Heart left ventricle (tissue), 16 donors: ENCODE data around the gene SH3TC1. TPM values are rescaled to one million over a fixed set of nuclear protein-coding genes. Genes with fewer than 3 reads are reported as not detected.

Source experiments
- ATAC-seq, 4 donors: fragments of 200-7000 bp; cut with Tn5 transposase; one replicate each; pipeline ENCODE4 v1.9.1; 2020 to 2022; ENCODE audit warnings: moderate library complexity in 4 of 4, mild to moderate bottlenecking in 3 of 4, moderate number of reproducible peaks in 1 of 4
- DNase-seq, 5 donors: peaks; one replicate each; pipeline ENCODE4 v3.0.0-alpha.2; 2020
- H3K27ac ChIP-seq, 12 donors: fragments of 200-600 bp; sonication (generic) in 4 of 12; one replicate each; pipeline versions ENCODE4 v1.5.0 to v1.8.0; 2016 to 2022; ENCODE audit warnings: mild to moderate bottlenecking in 2 of 12
- H3K27me3 ChIP-seq, 9 donors: fragments of 200-600 bp; sonication (generic) in 2 of 9; one replicate each; pipeline versions ENCODE4 v1.5.1 to v1.8.0; 2016 to 2022; ENCODE audit warnings: mild to moderate bottlenecking in 3 of 9
- H3K36me3 ChIP-seq, 9 donors: fragments of 200-600 bp; sonication (generic) in 2 of 9; one replicate each; pipeline versions ENCODE4 v1.5.0 to v1.8.0; 2018 to 2022; ENCODE audit warnings: mild to moderate bottlenecking in 2 of 9
- H3K4me1 ChIP-seq, 12 donors: fragments of 200-600 bp; sonication (generic) in 4 of 12; one replicate each; pipeline versions ENCODE4 v1.5.0 to v1.8.0; 2016 to 2022; ENCODE audit warnings: mild to moderate bottlenecking in 3 of 12
- H3K4me3 ChIP-seq, 12 donors: fragments of 200-600 bp; sonication (generic) in 4 of 12; one replicate each; pipeline versions ENCODE4 v1.5.0 to v1.8.0; 2017 to 2022; ENCODE audit warnings: mild to moderate bottlenecking in 9 of 12, moderate library complexity in 4 of 12
- H3K9me3 ChIP-seq, 12 donors: fragments of 200-600 bp; sonication (generic) in 4 of 12; one replicate each; pipeline versions ENCODE4 v1.5.0 to v1.8.0; 2016 to 2022; ENCODE audit warnings: mild to moderate bottlenecking in 1 of 12
- POLR2A ChIP-seq, 2 donors: fragments of 450-650 bp; IDR thresholded peaks; one replicate each; pipeline ENCODE4 v1.6.1; 2017; ENCODE audit warnings: antibody characterized with exemption in 2 of 2, mild to moderate bottlenecking in 2 of 2, moderate library complexity in 2 of 2
- whole genome bisulfite sequencing, 4 donors: extraction: QIAGEN DNeasy Blood & Tissue Kit in 2 of 4; methylation state at CpG; one replicate each; pipeline versions ENCODE4 v1.1.5 to v1.1.7; 2013 to 2018; 5-methylcytosine and 5-hydroxymethylcytosine counted together
- intact Hi-C, 10 donors: fragments of 100-400 bp; cut with DNase I; formaldehyde crosslinking; loops; one replicate each; pipeline versions ENCODE4 v1.11.1 to v1.14.2; 2022
- polyA plus RNA-seq, 2 donors: library from polyadenylated mRNA; stranded (reverse); fragments of 200-250 nt; gene quantifications; one replicate each; pipeline ENCODE4 v1.2.3, GENCODE V29; 2013
- total RNA-seq, 9 donors: library from RNA; depleted of rRNA in 2 of 9; stranded (reverse); fragments of >200 nt in 2 of 9; fragmentation: NEBNext Ultra II Directional in 3 of 9; extraction: Animal tissue kit (Norgen Biotek cat#: 25700) in 3 of 9; gene quantifications; one replicate each; pipeline versions ENCODE4 v1.1.0 to v1.2.4, GENCODE V29; 2016 to 2023
- TF ChIP-seq, protein P1 (sequence below), 12 donors: fragments of 200-600 bp; sonication (generic) in 4 of 12; IDR thresholded peaks; one replicate each; pipeline versions ENCODE4 v1.5.0 to v1.8.0; 2018 to 2022; ENCODE audit warnings: antibody characterized with exemption in 12 of 12, mild to moderate bottlenecking in 5 of 12
- donor health status: ischemic (EF 13 %, LVEDD 7.1; RV severe dilation, severe dysfunction).
- donor health status: healthy with polysubstance abuse.
- donor health status: DM: no; HTN: yes; CAD: no.
- donor health status: DM: no; HTN: no; CAD: no.
- donor health status: ischemic (EF 25% LVEDD 6.9; RV normal size, moderate dysfunction).
- donor health status: ischemic (EF 25% LVEDD 5.7; RV mildly dilated, moderate dysfunction).
- donor health status: healthy.
- donor health status: DM: yes; HTN: yes; CAD: no.
- donor health status: ischemic (EF 35%, LVEDD 5.7; RV mildly dilated, moderate dysfunction).
- donor health status: nonischemic (EF 11% LVEDD 7.7; RV severe dilation, severe dysfunction).
- donor health status: DM: yes; HTN: yes; CAD: no.
- donor health status: PGD.
- donor health status: ischemic (EF 29% LVEDD 5.4; RV normal size, mild dysfunction).
- donor health status: nonischemic (EF 23%, LVEDD 6.1; RV moderate dilation, normal function).

The SH3TC1 gene
- total and polyA plus RNA-seq, 11 donors, result 5.8 to 45.9 (median 10.9) TPM

DNA sequence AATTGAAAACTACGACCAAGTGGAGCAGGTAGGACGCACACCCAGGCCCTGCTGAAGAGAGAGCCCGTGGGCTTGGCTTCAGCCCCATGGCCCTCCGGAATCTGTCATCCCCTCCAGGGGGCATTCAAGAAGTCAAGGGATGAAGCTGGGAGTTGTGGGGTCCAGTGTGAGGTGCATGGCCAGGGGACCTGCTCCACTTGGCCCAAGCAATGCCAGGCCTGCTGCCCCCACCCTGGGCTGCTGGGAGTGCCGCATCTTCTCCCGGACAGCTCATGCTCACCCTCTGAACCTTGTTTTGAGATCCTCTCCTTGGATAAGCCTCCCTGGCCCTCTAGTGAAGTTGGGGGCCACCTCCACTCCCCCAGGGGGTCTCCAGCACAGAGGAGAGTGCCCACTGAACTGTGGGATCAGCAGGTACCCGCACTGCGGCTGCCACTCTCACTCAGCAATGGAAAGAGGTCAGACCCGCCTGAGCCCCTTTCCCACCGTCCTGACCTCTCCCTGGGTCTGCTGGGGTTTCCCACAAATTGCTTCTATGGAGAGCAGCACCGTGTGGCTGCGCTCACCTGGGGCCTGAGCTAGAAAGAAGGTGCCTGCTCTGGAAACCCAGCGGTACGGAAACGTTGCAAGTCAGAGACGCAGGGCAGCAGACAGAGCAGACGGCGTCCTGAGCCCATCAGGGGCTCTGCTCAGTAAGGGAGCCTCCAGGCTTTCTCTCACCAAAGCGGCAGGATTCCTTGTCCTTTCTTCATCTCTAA, 35.5 kb upstream of the SH3TC1 start:
- TF ChIP-seq, protein P1, sequence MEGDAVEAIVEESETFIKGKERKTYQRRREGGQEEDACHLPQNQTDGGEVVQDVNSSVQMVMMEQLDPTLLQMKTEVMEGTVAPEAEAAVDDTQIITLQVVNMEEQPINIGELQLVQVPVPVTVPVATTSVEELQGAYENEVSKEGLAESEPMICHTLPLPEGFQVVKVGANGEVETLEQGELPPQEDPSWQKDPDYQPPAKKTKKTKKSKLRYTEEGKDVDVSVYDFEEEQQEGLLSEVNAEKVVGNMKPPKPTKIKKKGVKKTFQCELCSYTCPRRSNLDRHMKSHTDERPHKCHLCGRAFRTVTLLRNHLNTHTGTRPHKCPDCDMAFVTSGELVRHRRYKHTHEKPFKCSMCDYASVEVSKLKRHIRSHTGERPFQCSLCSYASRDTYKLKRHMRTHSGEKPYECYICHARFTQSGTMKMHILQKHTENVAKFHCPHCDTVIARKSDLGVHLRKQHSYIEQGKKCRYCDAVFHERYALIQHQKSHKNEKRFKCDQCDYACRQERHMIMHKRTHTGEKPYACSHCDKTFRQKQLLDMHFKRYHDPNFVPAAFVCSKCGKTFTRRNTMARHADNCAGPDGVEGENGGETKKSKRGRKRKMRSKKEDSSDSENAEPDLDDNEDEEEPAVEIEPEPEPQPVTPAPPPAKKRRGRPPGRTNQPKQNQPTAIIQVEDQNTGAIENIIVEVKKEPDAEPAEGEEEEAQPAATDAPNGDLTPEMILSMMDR (IDR thresholded peaks at IDR 0.05), result no peak
- no peak for TF ChIP-seq POLR2A (IDR thresholded peaks at IDR 0.05)
- peaks cover 0 to 22% (median 10%) of the 10 kb centered on the region in 12 donors for H3K4me1 ChIP-seq
- no peaks in the 10 kb centered on the region for H3K27me3 ChIP-seq
- H3K9me3 ChIP-seq, result peaks cover 0 to 8% (median 4%) of the 10 kb centered on the region in 12 donors
- peak in 1 of 5 donors; percentile 61 for DNase-seq
- ATAC-seq, result no peak
- H3K36me3 ChIP-seq, result no peaks in the 10 kb centered on the region
- H3K27ac ChIP-seq, result no peak overlapping the region
- WGBS, 4 donors, result 85 to 88% (median 86%) methylated on average over 16 to 19 of the region's 19 CpGs
- no peak overlapping the region for H3K4me3 ChIP-seq
- intact Hi-C loops, result no loop called here

DNA sequence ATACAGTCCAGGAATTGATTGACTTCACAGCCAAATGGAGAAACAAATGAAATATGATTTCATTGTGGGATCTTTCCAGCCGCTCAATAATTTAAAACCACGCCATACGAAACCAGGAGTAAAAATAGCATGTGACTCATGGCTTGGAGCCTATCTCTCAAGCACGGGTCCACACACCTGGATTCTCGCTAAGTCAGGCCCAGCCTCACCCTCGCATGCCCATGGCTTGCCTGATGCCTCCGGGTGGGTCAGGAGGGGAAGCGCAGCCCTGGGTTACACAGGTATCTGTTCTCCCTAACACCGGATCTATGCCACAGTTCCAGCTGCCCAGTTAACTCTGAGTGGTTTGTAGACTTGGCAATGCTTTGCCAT, 34.9 kb upstream of the SH3TC1 start:
- no peak for DNase-seq
- Histone ChIP-seq H3K27me3 (no peaks in the 10 kb centered on the region), H3K4me1 (peaks cover 0 to 20% (median 10%) of the 10 kb centered on the region in 12 donors), H3K27ac (no peak overlapping the region), H3K4me3 (no peak overlapping the region), H3K36me3 (no peaks in the 10 kb centered on the region), H3K9me3 (peaks cover 0 to 14% (median 5%) of the 10 kb centered on the region in 12 donors)
- 55 to 73% (median 66%) methylated on average over 9 of the region's 9 CpGs for WGBS, 4 donors
- no peak for TF ChIP-seq POLR2A (IDR thresholded peaks at IDR 0.05)
- TF ChIP-seq, protein P1 (IDR thresholded peaks at IDR 0.05), result no peak
- intact Hi-C loops, result no loop called here
- no peak for ATAC-seq

DNA sequence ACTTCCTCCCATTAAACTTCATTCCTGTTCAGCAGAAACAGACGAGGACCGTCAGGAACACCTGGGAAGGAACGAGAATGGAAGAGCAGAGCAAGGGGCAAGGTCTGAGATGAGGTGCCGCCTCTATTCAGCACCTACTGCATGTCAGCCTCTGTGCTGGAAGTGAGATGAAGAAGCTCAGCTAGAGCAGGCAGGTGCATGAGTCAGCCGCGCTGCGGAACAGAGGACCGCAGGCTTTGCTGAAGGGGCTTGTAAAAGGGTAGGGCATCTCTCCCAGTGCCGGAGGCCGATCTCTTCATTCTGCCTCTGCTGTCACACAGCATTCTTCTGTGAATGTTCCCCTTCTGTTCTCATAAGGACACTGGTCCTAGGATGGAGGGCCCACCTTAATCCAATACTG, 34.4 kb upstream of the SH3TC1 start:
- Histone ChIP-seq H3K9me3 (peaks cover 0 to 14% (median 5%) of the 10 kb centered on the region in 12 donors), H3K27ac (no peak overlapping the region), H3K4me3 (no peak overlapping the region), H3K36me3 (no peaks in the 10 kb centered on the region), H3K4me1 (peaks cover 0 to 15% (median 6%) of the 10 kb centered on the region in 12 donors), H3K27me3 (no peaks in the 10 kb centered on the region)
- ATAC-seq, result no peak
- intact Hi-C loops, result no loop called here
- DNase-seq, result no peak
- TF ChIP-seq, protein P1 (IDR thresholded peaks at IDR 0.05), result no peak
- no peak for TF ChIP-seq POLR2A (IDR thresholded peaks at IDR 0.05)
- WGBS, 4 donors, result 92 to 95% (median 93%) methylated on average over 10 of the region's 10 CpGs

DNA sequence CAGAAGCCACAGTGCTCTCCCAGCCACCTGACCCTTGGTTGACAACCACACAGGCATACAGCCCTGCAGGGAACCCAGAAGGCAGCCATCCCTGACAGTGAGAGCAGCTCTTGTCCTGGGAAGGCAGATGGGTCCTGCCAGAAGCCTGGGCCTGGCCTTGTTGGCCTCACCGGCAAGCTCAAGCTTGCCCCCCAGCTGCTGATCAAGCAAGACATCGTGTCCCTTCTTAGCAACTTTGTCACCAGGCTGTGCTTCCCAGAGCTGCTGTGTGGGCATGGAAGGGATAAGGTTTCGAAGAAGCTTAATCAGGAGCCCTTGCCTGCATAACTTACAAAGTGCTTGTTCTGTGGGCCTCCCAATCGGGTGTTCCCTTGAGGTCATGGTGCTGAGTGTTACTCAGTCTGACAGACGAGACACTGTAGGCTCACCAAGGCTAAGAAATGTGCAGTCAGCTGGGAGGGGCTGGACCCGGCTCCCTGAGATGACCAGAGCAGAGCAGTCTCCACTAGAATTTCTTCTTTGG, 33.7 kb upstream of the SH3TC1 start:
- ATAC-seq (peak in 3 of 4 donors; percentile 16 to 38 (median 25)), DNase-seq (no peak)
- no peak for TF ChIP-seq POLR2A (IDR thresholded peaks at IDR 0.05)
- TF ChIP-seq, protein P1 (IDR thresholded peaks at IDR 0.05), result peak in 3 of 12 donors; percentile 8 to 23 (median 14)
- intact Hi-C loops, result no loop called here
- Histone ChIP-seq H3K4me1 (peaks cover 0 to 12% (median 0%) of the 10 kb centered on the region in 12 donors), H3K36me3 (no peaks in the 10 kb centered on the region), H3K27ac (no peak overlapping the region), H3K4me3 (no peak overlapping the region), H3K27me3 (no peaks in the 10 kb centered on the region), H3K9me3 (peaks cover 0 to 14% (median 5%) of the 10 kb centered on the region in 12 donors)
- WGBS, 4 donors, result 34 to 47% (median 43%) methylated on average over 6 of the region's 6 CpGs
